ENCODE measurements around the gene DGCR2. TPM values are rescaled to one million over a fixed set of nuclear protein-coding genes. Genes with fewer than 3 reads are reported as not detected.
A peak's percentile ranks its signal among the peaks of the same experiment; 100 is the strongest.
"Not testable (repeated sequence)": the region's sequence is repeated elsewhere in the genome, so short reads cannot be mapped to it uniquely, and the experiment has no call there.

Gene DGCR2
- total and polyA plus RNA-seq, 4 donors = 19.7 to 43.5 (median 32.2) TPM

DNA sequence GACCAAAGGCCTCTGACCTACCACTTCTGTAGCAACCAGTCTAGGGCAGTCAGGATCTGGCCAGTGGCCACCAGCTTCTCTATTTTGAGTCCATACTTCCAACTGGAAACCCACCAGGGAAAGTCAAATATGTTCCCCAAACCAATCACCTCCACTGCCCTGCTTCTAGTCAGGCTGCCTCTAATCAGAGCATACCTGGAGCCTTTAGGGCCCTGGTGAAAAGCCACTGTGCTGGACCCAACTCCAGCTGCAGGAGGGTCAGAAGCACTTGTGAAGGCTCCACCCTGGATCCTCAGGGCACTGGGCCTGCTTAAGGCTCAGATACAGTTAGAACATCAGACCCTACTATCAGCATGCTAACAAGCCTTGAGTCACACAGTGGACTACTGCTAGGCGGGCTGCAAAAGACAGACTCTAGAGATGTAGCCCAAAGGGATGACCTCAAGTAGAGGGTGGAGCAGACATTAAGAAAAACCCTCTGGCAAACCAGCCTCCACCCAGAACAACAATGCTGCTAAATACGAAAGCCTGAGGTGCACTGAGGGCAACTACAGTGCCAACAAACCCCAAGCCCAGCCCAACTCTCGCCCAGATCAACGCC, 69.2 kb downstream of the DGCR2 start:
- Histone ChIP-seq H3K36me3 (ENCODE audit: control insufficient read depth in 1 of 2, insufficient read depth in 2 of 2, low read length in 1 of 2) (peaks cover 0 to 8% of the 10 kb centered on the region in 2 donors), H3K4me3 (ENCODE audit: low read length in 2 of 2) (no peak overlapping the region), H3K27ac (ENCODE audit: low read depth in 1 of 2, low read length in 2 of 2) (no peak overlapping the region), H3K9me3 (ENCODE audit: control insufficient read depth, low read length) (no peaks in the 10 kb centered on the region), H3K4me1 (ENCODE audit: control insufficient read depth in 1 of 2, insufficient read depth in 2 of 2, low read length in 2 of 2) (no peaks in the 10 kb centered on the region), H3K27me3 (ENCODE audit: control insufficient read depth in 1 of 2, insufficient read depth in 2 of 2, low read length in 1 of 2) (no peaks in the 10 kb centered on the region)
- WGBS, 2 donors = 95% methylated on average over 4 of the region's 4 CpGs
- intact Hi-C loops (cut with DNase I) = loop anchor here in 1 of 2 donors (10.0 kb wide), 1 partner anchor 62 kb away; no protein-coding TSS in a partner anchor
- DNase-seq (peak in 1 of 2 donors; percentile 37), ATAC-seq (ENCODE audit: low FRiP score) (no peak)

DNA sequence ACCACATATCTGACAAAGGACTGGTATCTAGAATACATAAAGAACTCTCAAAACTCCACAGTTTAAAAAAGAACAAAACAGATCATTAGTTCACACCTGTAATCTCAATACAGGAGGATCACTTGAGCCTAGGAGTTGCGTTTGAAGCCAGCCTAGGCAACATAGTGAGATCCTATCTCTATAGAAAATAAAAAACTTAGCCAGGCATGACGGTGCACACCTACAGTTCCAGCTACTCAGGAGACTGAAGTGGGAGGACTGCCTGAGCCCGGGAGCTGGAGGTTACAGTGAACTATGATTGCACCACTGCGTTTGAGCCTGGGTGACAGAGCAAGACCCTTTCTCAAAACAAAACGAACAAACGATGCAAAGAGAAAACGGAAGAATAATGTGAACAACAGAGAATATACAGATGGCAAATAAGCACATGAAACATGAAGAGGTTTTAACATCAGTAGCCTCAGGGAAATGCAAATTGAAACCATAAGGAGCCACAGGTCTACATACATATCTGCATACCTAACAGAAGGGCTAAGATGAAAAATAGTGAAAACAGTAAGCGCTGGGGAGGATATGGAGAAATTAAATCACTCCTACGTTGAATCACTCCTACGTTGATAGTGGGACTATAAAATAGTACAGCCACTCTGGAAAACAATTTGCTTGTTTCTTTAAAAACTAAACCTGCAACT, 70.7 kb downstream of the DGCR2 start:
- 81 to 88% methylated on average over 10 of the region's 10 CpGs for WGBS, 2 donors
- intact Hi-C loops (cut with DNase I) = loop anchor here in 1 of 2 donors (10.0 kb wide), 1 partner anchor 63 kb away; no protein-coding TSS in a partner anchor
- H3K4me3 ChIP-seq (ENCODE audit: low read length in 2 of 2) = no peak overlapping the region
- no peaks in the 10 kb centered on the region for H3K27me3 ChIP-seq (ENCODE audit: control insufficient read depth in 1 of 2, insufficient read depth in 2 of 2, low read length in 1 of 2)
- H3K27ac ChIP-seq (ENCODE audit: low read depth in 1 of 2, low read length in 2 of 2) = no peak overlapping the region
- no peaks in the 10 kb centered on the region for H3K4me1 ChIP-seq (ENCODE audit: control insufficient read depth in 1 of 2, insufficient read depth in 2 of 2, low read length in 2 of 2)
- H3K9me3 ChIP-seq (ENCODE audit: control insufficient read depth, low read length) = no peaks in the 10 kb centered on the region
- peaks cover 0 to 11% of the 10 kb centered on the region in 2 donors for H3K36me3 ChIP-seq (ENCODE audit: control insufficient read depth in 1 of 2, insufficient read depth in 2 of 2, low read length in 1 of 2)
- no peak for DNase-seq
- no peak for ATAC-seq (ENCODE audit: low FRiP score)

- H3K27ac ChIP-seq (ENCODE audit: low read depth in 1 of 2, low read length in 2 of 2); DNase-seq; H3K27me3 ChIP-seq (ENCODE audit: control insufficient read depth in 1 of 2, insufficient read depth in 2 of 2, low read length in 1 of 2); H3K9me3 ChIP-seq (ENCODE audit: control insufficient read depth, low read length); H3K4me1 ChIP-seq (ENCODE audit: control insufficient read depth in 1 of 2, insufficient read depth in 2 of 2, low read length in 2 of 2); H3K4me3 ChIP-seq (ENCODE audit: low read length in 2 of 2); ATAC-seq (ENCODE audit: low FRiP score): not testable (repeated sequence)
- intact Hi-C loops (cut with DNase I) = loop anchor here in 1 of 2 donors (10.0 kb wide), 1 partner anchor 64 kb away; no protein-coding TSS in a partner anchor
- peaks cover 0 to 13% of the 10 kb centered on the region in 2 donors for H3K36me3 ChIP-seq (ENCODE audit: control insufficient read depth in 1 of 2, insufficient read depth in 2 of 2, low read length in 1 of 2)
- 86 to 88% methylated on average over 4 of the region's 4 CpGs for WGBS, 2 donors
Observed at GRCh38 chr22:19050847-19051246, 71.4 kb downstream of the DGCR2 start.

DNA sequence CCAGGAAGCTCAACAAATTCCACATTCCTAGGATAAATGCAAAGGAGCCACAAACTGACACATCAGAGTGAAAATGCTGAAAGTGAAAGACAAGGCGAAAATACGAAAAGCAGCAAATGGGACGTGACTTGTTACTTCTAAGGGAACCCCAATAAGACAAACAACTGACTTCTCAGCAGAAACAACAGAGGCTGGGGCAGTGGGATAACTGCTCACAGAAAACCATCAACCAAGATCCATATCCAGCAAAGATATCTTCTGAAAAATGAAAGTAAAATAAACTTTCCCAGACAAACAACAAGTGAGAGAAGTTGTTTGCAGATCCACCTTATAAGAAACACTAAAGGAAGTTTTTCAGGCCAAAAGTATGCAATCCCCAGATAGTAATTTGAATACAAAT, 72.1 kb downstream of the DGCR2 start:
- ATAC-seq (ENCODE audit: low FRiP score) (no peak), DNase-seq (no peak)
- 74 to 92% methylated on average over 3 of the region's 3 CpGs for WGBS, 2 donors
- Histone ChIP-seq H3K9me3 (ENCODE audit: control insufficient read depth, low read length) (no peaks in the 10 kb centered on the region), H3K27me3 (ENCODE audit: control insufficient read depth in 1 of 2, insufficient read depth in 2 of 2, low read length in 1 of 2) (no peaks in the 10 kb centered on the region), H3K4me1 (ENCODE audit: control insufficient read depth in 1 of 2, insufficient read depth in 2 of 2, low read length in 2 of 2) (no peaks in the 10 kb centered on the region), H3K36me3 (ENCODE audit: control insufficient read depth in 1 of 2, insufficient read depth in 2 of 2, low read length in 1 of 2) (peaks cover 0 to 13% of the 10 kb centered on the region in 2 donors), H3K4me3 (ENCODE audit: low read length in 2 of 2) (no peak overlapping the region), H3K27ac (ENCODE audit: low read depth in 1 of 2, low read length in 2 of 2) (no peak overlapping the region)
- intact Hi-C loops (cut with DNase I) = loop anchor here in 1 of 2 donors (10.0 kb wide), 1 partner anchor 65 kb away; no protein-coding TSS in a partner anchor

- peaks cover 0 to 13% of the 10 kb centered on the region in 2 donors for H3K36me3 ChIP-seq (ENCODE audit: control insufficient read depth in 1 of 2, insufficient read depth in 2 of 2, low read length in 1 of 2)
- intact Hi-C loops (cut with DNase I) = no loop called here
Observed at GRCh38 chr22:19048531-19048930, 73.7 kb downstream of the DGCR2 start.

DNA sequence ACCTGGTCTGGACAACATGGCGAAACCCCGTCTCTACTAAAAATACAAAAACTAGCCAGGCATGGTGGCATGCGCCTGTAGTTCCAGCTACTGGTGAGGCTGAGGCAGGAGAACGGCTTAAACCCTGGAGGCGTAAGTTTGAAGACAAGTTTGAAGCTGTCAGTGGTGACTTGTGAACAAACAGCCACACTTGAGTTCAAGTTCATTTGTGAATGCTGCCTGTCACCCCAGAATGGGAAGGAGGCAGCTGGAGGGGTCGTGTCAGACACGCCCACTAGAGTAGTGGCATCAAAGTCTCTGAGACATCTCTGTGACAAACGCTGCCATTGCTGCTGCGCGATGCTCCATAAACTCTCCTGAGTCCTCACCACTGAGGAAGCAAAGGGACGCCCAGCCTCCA, 74.2 kb downstream of the DGCR2 start:
- no peaks in the 10 kb centered on the region for H3K4me1 ChIP-seq (ENCODE audit: control insufficient read depth in 1 of 2, insufficient read depth in 2 of 2, low read length in 2 of 2)
- H3K27me3 ChIP-seq (ENCODE audit: control insufficient read depth in 1 of 2, insufficient read depth in 2 of 2, low read length in 1 of 2) = no peaks in the 10 kb centered on the region
- H3K9me3 ChIP-seq (ENCODE audit: control insufficient read depth, low read length) = no peaks in the 10 kb centered on the region
- peaks cover 0 to 13% of the 10 kb centered on the region in 2 donors for H3K36me3 ChIP-seq (ENCODE audit: control insufficient read depth in 1 of 2, insufficient read depth in 2 of 2, low read length in 1 of 2)
- ATAC-seq (ENCODE audit: low FRiP score) (no peak), DNase-seq (peak in 1 of 2 donors; percentile 41)
- WGBS, 2 donors = 96% methylated on average over 11 of the region's 11 CpGs
- H3K27ac ChIP-seq (ENCODE audit: low read depth in 1 of 2, low read length in 2 of 2) = no peak overlapping the region
- no peak overlapping the region for H3K4me3 ChIP-seq (ENCODE audit: low read length in 2 of 2)
- intact Hi-C loops (cut with DNase I) = no loop called here

More at GRCh38 chr22:19048531-19048930, 73.7 kb downstream of the DGCR2 start:
- no peaks in the 10 kb centered on the region for H3K27me3 ChIP-seq (ENCODE audit: control insufficient read depth in 1 of 2, insufficient read depth in 2 of 2, low read length in 1 of 2)
- WGBS, 2 donors = 91% methylated on average over 5 of the region's 5 CpGs
- no peak overlapping the region for H3K27ac ChIP-seq (ENCODE audit: low read depth in 1 of 2, low read length in 2 of 2)
- H3K4me3 ChIP-seq (ENCODE audit: low read length in 2 of 2) = no peak overlapping the region
- H3K9me3 ChIP-seq (ENCODE audit: control insufficient read depth, low read length) = no peaks in the 10 kb centered on the region
- H3K4me1 ChIP-seq (ENCODE audit: control insufficient read depth in 1 of 2, insufficient read depth in 2 of 2, low read length in 2 of 2) = no peaks in the 10 kb centered on the region
- no peak for ATAC-seq (ENCODE audit: low FRiP score)
- DNase-seq = peak in 1 of 2 donors; percentile 41

DNA sequence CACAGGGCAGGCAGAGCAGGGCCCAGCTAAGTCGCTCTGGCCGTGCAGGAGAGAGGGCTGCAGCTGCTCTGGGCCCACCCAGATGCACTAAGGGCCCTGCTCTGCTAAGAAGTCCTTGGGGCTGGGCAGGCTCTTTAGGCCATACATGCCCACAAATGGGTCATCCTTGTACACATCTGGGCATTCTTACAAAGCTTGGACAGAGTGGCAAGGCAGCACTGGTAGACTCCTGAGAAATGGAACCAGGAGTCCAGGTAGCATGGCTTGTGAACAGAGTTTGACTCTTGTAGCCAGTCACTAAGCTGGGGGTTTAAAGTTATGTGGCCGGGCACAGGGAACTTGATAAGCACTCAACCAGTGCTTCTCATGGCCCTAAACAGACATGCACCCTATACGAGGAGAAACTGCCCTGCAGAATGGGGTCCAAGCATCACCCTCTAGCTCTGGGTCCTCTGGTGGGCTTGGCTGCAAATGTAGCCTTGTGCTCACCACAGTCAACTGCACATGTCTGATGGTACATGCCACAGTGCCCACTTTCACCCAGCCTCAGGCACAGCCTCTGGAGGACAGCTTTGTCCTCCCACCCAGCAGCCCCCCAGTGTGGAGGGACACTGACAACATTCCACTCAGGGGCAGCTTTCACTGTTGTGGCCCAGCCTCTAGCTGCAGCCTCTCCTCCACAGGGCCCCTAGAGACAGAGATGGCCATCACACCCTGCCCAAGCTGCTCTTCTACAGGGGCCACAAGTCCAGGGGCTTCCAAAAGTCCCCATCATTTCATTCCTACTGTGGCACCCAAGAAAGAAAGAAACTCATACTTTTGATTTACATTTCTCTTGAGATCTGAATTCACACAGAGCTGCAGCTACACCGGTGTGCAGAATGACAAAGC, 75.2 kb downstream of the DGCR2 start:
- Histone ChIP-seq H3K4me3 (ENCODE audit: low read length in 2 of 2) (no peak overlapping the region), H3K27me3 (ENCODE audit: control insufficient read depth in 1 of 2, insufficient read depth in 2 of 2, low read length in 1 of 2) (no peaks in the 10 kb centered on the region), H3K4me1 (ENCODE audit: control insufficient read depth in 1 of 2, insufficient read depth in 2 of 2, low read length in 2 of 2) (no peaks in the 10 kb centered on the region), H3K9me3 (ENCODE audit: control insufficient read depth, low read length) (no peaks in the 10 kb centered on the region), H3K36me3 (ENCODE audit: control insufficient read depth in 1 of 2, insufficient read depth in 2 of 2, low read length in 1 of 2) (peaks cover 0 to 15% of the 10 kb centered on the region in 2 donors), H3K27ac (ENCODE audit: low read depth in 1 of 2, low read length in 2 of 2) (no peak overlapping the region)
- DNase-seq = peak in 1 of 2 donors; percentile 44
- intact Hi-C loops (cut with DNase I) = no loop called here
- 94 to 95% methylated on average over 5 of the region's 5 CpGs for WGBS, 2 donors
- no peak for ATAC-seq (ENCODE audit: low FRiP score)

DNA sequence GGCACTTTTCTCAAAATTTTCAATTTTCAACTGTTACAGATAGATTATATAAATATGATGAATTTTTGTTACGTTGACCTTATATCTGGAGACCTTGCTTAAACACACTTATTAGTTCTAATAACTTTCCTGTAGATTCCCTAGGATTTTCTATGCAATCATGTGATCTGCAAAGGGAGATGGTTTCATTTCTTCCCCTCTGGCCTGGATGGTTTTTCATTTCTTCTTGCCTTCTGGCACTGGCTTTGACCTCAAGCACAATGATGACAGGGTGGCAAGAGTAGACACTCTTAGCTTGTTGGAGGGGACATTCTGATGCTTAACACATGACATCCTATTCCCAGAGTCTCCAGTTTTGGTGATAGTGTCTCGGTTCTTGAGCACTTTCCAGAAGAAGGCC, 75.9 kb downstream of the DGCR2 start:
- WGBS, 2 donors = 94 to 98% methylated on average over 2 of the region's 2 CpGs

More for the DNA sequence above, 75.9 kb downstream of the DGCR2 start:
- no peak overlapping the region for H3K27ac ChIP-seq (ENCODE audit: low read depth in 1 of 2, low read length in 2 of 2)
- no peaks in the 10 kb centered on the region for H3K4me1 ChIP-seq (ENCODE audit: control insufficient read depth in 1 of 2, insufficient read depth in 2 of 2, low read length in 2 of 2)
- H3K9me3 ChIP-seq (ENCODE audit: control insufficient read depth, low read length) = no peaks in the 10 kb centered on the region
- no peaks in the 10 kb centered on the region for H3K27me3 ChIP-seq (ENCODE audit: control insufficient read depth in 1 of 2, insufficient read depth in 2 of 2, low read length in 1 of 2)
- no peak overlapping the region for H3K4me3 ChIP-seq (ENCODE audit: low read length in 2 of 2)
- DNase-seq (no peak), ATAC-seq (ENCODE audit: low FRiP score) (no peak)
- peaks cover 0 to 15% of the 10 kb centered on the region in 2 donors for H3K36me3 ChIP-seq (ENCODE audit: control insufficient read depth in 1 of 2, insufficient read depth in 2 of 2, low read length in 1 of 2)
- intact Hi-C loops (cut with DNase I) = no loop called here
